Renal cortex interstitium (tissue), 11 donors: ENCODE measurements around the gene ZNF692. TPM values are rescaled to one million over a fixed set of nuclear protein-coding genes. Genes with fewer than 3 reads are reported as not detected.
"Not testable (repeated sequence)": the region's sequence is repeated elsewhere in the genome, so short reads cannot be mapped to it uniquely, and the experiment has no call there.

Experiments
- DNase-seq, 11 donors: peaks; one replicate each; pipeline ENCODE4 v3.0.0-alpha.2; 2013; ENCODE audit warnings: low read depth in 9 of 11, low spot score in 4 of 11; ENCODE audit errors: extremely low read depth in 1 of 11
- polyA plus RNA-seq, 3 donors: library from polyadenylated mRNA; unstranded; fragments of 120-200 nt; gene quantifications; one replicate each; pipeline ENCODE4 v1.2.1, GENCODE V29; 2013; ENCODE audit not compliant: insufficient read length in 3 of 3

The ZNF692 gene
- polyA plus RNA-seq, 3 donors: 43.2 to 61.9 (median 47.0) TPM

DNA sequence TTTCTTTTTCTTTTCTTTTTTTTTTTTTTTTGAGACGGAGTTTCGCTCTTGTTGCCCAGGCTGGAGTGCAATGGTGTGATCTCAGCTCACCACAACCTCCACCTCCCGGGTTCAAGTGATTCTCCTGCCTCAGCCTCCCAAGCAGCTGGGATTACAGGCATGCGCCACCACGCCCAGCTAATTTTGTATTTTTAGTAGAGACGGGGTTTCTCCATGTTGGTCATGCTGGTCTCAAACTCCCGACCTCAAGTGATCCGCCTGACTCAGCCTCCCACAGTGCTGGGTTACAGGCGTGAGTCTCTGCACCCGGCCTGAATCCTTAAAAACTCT lies 31.0 kb upstream of the ZNF692 start:
- DNase-seq: not testable (repeated sequence)

DNA sequence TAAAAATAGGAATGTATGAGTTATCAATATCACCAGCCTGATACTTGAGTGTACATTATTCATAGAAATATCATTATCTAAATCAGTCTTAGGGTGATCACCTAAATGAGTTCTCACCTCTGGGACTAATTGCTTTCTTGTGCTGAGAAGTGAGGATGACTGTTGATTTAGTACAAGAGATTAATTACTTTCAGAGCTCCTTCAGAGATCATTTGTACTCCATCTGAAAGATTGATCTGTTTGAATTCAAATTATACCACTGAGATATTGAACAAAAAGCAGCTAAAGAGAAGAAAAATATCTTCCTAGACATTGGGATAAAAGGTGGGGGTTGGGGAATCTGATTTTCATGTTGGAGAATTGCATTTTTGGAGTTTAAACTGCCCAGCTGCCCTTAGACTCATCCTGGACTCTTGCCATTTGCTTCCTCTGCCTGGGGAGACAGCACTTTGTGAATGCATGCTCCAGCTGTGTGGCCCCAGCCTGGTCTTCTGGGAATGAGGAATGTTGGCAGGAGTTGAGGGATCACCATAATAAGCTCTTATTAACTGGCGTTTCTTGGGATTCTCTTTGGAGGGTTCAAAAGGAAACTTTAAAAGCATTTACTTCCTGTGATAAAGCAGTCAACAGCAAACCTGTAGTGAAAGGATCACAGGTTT lies 27.5 kb upstream of the ZNF692 start:
- DNase-seq: no peak

DNA sequence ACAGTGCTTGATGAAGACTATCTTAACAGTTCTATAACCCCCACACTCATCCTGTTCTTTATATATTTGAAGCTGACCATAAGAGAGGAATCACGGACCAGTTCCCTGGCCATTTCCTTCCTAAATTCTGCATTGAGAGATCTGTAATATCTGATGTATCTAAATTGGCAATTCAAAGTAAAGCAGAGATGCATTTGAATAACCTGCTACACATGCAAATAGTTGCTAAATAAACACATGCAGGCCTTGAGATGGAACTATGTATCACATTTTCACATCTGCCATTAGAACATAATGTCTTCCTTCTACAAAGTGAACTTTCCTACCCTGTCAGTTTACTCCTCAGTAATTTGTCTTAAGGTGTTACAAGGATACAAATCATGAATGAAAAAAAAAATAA lies 26.8 kb upstream of the ZNF692 start:
- DNase-seq: no peak

DNA sequence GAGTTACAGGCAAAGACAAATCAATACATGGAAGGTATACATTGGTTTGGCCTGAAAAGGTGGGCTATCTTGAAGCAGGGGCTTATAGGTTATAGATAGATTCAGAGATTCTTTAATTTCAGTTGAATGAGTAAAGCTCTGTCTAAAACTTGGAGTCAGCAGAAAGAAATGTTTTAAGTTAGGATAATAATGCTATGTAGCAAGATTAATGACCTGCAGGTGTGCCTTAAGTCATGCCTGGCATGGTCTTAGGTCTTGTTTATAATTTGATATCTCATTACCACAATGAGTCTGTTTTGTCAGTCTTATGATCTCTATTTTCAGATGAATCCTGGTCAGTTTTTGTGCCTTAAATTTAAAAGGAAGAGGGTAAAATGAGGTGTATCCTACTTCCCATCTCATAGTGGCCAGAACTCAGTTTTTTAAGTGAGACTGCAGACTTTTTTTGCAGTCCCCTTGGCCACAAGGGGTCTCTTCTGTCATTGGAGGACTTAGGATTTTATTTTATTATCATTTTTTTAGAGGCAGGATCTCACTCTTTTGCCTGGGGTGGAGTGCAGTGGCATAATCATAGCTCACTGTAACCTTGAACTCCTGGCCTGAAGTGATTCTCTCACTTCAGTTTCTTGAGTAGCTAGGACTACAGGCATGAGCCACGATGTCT lies 25.9 kb upstream of the ZNF692 start:
- DNase-seq: no peak

DNA sequence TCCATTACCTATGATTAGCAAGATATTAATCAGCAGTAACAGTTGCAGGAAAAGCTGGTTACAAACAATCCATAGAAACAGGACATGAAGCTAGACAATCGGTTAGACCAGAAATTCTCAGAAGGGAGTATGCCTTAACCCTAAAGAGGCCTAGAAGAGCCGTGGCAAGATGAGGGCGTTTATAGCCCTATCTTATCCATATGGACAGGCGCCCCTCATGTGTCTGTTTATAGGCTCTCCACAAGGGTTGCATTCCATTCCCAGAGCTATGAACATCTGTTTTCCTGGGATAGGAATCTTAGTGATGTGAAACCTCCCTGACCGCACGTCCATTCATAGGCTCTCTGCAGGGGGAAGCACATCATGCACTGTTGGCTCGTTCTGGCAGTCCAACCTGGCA lies 23.5 kb upstream of the ZNF692 start:
- DNase-seq: not testable (repeated sequence)

DNA sequence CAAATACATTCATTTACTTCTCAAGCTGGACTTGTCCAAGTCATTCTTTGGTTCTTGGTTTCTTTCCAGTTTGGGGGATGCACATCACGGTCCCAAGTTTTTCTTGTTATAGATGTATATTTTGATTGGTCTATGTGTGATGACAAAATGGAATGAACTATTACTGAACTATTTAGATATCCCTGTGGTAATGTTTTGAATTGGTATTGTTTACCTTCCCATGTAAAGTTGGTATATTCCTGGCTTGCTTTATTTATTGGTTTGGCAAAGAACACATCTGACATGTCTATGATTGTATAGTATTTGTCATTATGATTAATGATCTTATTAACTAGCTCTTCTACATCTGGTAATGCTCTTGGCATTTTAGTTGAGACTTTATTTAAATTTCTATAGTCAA lies 22.4 kb upstream of the ZNF692 start:
- no peak for DNase-seq

DNA sequence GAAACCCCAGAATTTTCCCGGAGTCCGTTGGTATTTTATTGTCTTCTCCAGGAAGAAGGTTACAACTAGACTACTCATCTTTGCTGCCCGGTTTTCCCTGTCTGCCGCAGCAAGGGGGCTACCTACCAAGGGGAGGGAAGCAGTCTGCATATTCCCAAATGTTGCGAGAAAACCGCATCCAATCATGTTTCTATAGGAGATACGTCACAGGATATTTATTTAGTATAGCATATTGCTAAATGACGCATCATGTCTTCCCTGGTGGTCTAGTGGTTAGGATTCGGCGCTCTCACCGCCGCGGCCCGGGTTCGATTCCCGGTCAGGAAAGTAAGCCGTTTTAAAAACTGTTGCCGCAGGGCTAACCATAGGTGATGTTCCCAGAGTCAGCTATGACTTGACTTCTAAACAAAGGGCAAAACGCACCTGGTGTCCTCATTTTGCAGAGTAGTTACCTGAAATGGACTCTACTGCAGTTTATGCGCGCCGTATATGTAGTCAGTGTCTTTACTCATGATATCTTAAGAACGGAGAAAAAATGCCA lies 15.2 kb upstream of the ZNF692 start:
- DNase-seq: peak; percentile 77 to 90 (median 86)

DNA sequence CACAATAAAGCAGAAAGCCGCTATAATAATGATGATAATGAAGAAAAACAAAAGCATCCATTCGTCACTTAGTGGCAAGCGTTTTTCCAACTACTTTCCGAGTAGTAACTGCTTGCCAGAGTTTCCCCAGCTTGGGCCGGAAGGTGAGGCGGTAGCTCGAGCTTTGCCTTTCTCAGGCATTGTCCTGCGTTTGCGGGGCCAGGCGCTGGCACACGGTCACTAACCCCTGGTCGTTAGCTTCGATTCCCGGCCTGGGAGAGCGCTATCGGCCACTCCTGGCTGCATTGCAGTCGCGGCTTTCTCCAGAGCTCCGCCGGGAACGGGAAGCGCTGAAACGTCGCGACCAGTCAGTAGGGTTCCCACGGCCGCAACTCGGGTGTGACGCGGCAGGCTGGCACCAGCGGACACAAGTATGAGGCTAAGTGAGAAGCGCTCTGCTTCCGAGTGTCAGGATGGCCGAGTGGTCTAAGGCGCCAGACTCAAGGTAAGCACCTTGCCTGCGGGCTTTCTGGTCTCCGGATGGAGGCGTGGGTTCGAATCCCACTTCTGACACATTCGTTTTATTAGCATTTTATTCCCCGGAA lies 14.6 kb upstream of the ZNF692 start:
- peak; percentile 89 to 95 (median 93) for DNase-seq

DNA sequence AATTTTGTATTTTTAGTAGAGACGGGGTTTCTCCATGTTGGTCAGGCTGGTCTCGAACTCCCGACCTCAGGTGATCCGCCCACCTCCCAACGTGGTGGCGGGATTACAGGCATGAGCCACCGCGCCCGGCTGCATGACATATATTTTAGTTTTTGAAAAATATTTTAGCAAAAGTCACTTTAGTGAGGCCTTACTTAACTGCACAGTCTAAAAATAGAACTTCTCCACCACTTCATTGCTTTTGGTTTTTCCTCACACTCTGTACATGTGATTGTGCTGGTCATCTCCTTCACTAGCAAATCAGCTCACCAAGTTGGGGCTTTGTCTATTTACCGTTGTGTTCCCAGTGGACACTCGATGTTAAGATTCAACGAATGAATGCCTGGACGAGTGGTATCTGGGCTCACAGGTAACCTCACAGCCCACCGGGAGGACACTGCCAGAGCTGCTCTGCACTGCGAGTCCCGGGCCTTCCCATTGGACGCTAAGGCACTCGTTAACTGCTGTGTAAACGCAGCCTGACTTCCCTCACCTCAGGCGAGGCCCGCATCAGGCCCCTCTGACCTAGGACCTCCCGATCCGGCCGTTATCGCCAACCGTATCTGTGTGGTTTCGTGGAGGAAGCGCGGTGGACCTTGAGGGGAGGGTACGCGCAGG lies 14.0 kb upstream of the ZNF692 start:
- peak in 10 of 11 donors; percentile 46 to 81 (median 60) for DNase-seq

DNA sequence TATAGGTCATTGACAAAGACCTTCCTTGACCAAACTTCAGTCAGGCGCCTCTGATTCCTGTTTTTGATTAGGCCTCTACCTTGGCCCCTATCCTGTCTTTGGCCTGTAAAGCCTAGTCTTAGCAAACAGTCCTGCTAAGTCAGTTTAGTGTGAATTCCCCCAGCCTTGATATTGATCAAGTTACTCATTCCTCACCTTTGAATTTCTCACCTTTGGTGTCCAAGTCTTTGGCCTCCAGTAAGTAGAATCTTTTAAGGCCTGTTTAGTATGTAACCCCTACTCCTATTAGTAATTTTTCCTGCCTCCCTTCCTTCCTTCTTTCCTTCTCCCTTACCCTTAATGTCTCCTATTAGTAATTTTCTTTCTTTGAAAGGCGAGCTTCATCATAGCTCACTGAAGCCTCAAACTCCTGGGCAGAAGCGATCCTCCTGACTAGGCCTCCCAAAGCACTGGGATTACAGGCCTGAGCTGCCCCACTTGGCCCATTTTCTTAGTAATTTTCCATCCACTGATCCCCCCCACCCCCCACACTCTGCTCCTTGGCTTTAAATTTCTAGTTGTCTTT lies 13.0 kb upstream of the ZNF692 start:
- DNase-seq: no peak

DNA sequence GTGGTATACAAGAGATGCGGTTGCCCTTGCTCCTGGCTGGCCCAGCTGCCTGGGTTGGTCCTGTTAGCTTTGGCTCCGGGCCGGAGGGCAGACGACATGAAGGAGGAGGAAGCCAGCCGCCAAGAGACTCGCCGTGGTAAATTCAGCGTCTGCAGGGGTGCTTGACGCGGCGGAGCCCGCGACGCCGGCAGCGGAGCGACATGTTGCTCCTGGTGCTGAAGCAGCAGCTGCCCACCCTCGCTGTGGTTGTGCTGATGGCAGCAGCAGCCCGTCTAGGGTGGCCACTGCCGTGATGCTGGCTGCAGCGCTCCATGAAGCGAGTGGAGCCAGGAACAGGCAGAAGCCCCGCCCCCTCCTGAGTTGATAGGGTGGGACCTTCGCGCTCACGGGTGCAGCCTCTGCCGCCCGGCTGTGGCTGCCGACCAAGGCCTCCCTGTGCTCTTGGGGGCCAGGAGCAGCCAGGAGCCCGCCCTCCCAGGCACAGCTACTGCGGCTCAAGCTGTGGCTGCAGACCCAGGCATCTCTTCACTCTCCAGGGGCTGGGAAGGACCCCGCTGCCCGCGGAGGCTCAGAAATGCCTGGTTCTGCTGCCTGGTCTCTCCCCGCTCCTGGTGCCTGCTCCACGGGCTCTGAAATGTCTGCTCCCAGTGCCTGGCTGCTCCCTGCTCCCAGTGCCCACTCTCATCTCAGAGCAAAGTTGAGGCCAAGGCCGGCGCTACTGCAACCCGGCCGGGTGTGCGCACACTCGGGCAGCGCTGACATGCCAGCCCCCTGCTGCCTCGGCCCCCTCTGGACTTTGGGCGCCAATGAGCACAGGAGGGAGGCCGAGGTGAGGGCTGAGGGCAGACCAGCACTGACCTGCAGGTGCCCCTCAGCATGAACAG lies 4.4 kb upstream of the ZNF692 start:
- peak in 10 of 11 donors; percentile 31 to 80 (median 72) for DNase-seq

DNA sequence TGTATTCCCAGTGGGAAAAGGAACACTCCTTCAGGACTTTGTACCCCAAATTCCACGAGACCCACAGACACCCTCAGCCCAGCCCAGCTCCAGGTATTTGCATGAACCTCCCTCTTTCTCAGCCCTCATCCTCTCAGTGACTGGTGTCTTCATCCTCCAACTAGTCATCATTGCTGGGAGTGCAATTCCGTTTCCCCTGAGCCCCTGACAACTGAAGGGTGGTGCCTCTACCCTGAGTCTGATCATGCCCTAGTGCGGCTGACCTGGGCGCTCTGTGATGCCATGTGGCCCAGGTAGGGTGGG lies 3.8 kb upstream of the ZNF692 start:
- DNase-seq: no peak

DNA sequence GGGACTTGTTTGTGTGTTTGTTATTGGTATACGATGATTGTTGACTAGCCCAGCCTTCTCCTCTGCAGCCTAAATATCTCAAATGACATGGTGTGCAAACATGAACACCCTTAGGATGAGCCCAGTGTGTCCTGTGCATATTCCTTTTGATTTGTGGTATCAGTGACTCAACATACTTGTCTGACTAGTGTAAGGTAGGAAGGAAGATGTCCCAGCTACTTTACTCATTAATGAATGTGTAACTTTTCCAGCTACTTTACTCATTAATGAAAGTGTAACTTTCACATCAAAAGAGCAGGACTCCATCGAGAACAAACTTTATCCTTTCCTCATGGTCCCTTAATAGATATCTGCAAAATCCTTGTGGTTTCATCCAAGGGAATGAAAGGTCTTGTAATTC lies 2.7 kb upstream of the ZNF692 start:
- DNase-seq: no peak

DNA sequence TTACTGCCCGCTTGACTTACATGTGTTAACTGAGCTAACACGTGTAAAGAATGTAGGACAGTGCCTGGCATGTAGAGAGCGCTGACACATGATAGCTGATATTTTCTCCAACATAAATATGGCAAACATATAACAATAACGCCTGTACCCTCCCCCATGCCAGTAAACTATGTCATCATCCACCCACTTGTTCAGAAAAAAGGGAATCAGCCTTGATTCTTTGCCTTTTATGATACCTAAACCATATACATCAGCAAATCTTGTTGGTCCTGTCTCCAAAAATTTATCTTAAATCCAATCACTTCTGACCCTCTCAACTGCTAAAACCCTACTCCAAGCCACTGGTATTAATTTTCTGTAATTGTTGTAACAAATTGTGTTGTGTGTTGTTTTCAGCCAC lies 1.1 kb upstream of the ZNF692 start:
- no peak for DNase-seq

DNA sequence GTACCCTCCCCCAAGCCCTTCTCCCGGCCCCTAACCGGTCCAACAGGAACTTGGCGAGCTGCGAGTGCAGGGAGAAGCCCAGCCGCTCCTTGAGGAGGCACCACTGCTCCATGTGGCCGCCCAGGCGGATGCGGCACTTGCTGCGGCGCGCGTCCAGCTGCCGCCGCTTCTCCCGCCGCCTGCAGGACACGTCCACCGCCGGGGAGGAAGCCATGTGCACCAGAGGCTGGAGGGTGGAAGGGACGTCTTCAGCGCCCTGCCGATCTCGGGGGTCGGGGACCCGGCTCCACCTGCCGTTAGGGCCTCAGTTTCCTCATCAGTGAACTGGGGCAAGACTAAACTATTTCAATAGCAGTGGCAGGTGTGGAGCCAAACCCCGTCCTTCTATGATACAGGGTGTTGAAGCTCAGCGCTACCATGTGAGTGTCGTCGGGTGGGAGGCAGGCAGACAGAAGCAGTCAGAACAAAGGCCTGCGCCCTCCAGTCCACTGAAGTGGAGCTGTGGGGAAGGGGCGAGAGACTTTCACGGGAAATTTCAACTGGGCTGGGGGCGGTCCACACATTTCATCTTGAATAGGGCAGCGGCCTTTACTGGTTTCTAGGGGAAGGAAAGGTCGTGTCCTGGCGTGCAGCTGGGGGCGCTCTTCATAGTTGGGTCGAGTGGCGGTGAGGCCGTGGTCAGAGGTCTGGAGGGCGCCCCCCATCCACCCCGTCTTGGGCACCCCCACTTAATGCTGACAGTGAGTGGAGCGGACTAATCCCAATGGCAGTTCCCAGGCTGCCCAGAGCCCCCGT lies 592 bp downstream of the ZNF692 start:
- peak in 5 of 11 donors; percentile 47 to 70 (median 62) for DNase-seq

DNA sequence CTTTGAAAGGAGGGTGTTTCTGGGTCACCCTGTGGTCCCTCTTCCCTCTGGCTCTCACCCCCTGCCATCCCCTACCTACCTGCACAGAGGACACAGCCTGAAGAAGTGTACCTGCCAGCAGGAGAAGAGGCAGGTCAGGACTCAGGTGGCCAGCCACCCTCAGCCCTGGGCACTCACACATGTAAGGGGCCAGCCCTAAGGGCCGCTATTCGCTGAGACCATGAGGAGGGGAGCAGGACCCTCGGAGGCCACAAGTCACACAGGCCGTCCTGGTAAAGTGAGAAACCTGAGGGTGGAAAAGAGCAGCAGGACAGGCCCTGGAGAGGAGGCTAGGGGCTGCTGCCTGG lies 1.2 kb downstream of the ZNF692 start:
- no peak for DNase-seq

DNA sequence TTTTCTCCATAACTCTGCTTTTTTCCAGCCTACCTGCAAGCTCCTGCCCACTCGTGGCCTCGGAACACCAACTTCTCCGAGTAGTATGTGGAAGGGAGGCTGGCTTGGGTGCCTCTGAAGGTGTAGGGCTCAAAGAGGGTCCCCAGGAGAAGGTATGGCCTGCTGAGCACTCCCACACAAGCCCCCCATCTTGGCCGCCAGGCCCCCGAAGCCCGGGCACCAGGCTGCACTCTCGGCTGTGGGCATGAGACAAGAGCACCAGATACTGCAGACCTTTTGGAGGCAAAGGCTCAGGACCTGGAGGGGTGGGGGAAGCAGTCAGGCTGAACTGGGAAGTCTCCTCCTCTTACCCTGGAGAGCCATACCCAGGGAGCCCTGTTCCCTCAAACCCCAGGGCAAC lies 1.7 kb downstream of the ZNF692 start:
- no peak for DNase-seq

DNA sequence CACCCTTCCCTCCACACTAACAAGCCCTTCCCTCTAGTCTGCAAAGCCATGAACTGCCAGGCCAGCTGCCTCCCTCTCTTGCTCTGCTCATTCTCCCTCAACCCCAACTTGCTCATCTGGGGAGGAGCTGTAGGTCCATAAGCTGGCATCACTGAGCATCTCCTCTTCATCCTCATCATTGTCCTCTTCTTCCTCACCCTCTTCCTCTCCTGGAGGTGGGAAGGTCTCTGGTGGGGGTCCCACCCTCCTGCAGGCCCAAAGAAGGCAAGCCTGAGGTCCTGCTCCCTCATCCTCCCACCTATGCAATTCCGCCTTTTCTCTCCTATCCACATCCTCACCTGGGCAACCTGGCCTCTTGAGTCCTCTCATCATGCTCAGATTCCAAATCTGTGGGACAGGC lies 2.7 kb downstream of the ZNF692 start:
- DNase-seq: no peak
